Stimulated activated CD4-positive, alpha-beta T cell treated with anti-CD3 and anti-CD28 coated beads, TNF-alpha, amount 100 ng/mL, for 1 hour (primary cell): ENCODE measurements around the gene TTC1.
A peak's percentile ranks its signal among the peaks of the same experiment; 100 is the strongest.
"Not testable (repeated sequence)": the region's sequence is repeated elsewhere in the genome, so short reads cannot be mapped to it uniquely, and the experiment has no call there.

Experiments used
- DNase-seq, 3 donors: peaks; one replicate each; pipeline ENCODE4 v3.0.0-alpha.2; 2020; ENCODE audit warnings: low read depth in 3 of 3, low spot score in 1 of 3

Gene TTC1

GRCh38 chr5:160008877-160009590 is at the start of gene TTC1:
Gene TTC1, plus strand, starts transcription at chr5:160009139. Its CDS starts 1,390 bp downstream, at chr5:160010529.
- peak; percentile 71 to 87 (median 82) for DNase-seq

GRCh38 chr5:159961176-159962160 is 47.5 kb upstream of the TTC1 start:
- no peak for DNase-seq

- no peak for DNase-seq
Observed at GRCh38 chr5:159962214-159962613, 46.7 kb upstream of the TTC1 start.

- DNase-seq: no peak
Observed at GRCh38 chr5:159963935-159964334, 45.0 kb upstream of the TTC1 start.

- DNase-seq: peak in 1 of 3 donors; percentile 9
Observed at GRCh38 chr5:159965031-159965837, 43.7 kb upstream of the TTC1 start.

GRCh38 chr5:159965838-159966128 is 43.2 kb upstream of the TTC1 start:
- DNase-seq: not testable (repeated sequence)

- DNase-seq: no peak
Observed at GRCh38 chr5:159969966-159970365, 39.0 kb upstream of the TTC1 start.

- no peak for DNase-seq
Observed at GRCh38 chr5:159971038-159971437, 37.9 kb upstream of the TTC1 start.

GRCh38 chr5:159971514-159971913 is 37.4 kb upstream of the TTC1 start:
- no peak for DNase-seq

- DNase-seq: no peak
Observed at GRCh38 chr5:159971931-159972461, 36.9 kb upstream of the TTC1 start.

- no peak for DNase-seq
Observed at GRCh38 chr5:159972538-159973362, 36.2 kb upstream of the TTC1 start.

- DNase-seq: no peak
Observed at GRCh38 chr5:159975462-159976019, 33.4 kb upstream of the TTC1 start.

GRCh38 chr5:159976921-159977320 is 32.0 kb upstream of the TTC1 start:
- no peak for DNase-seq

- DNase-seq: no peak
Observed at GRCh38 chr5:159978358-159978757, 30.6 kb upstream of the TTC1 start.

- DNase-seq: no peak
Observed at GRCh38 chr5:159982421-159983173, 26.3 kb upstream of the TTC1 start.

- peak; percentile 30 to 62 (median 51) for DNase-seq
Observed at GRCh38 chr5:159987031-159987674, 21.8 kb upstream of the TTC1 start.

GRCh38 chr5:159990506-159990905 is 18.4 kb upstream of the TTC1 start:
- DNase-seq: no peak

- no peak for DNase-seq
Observed at GRCh38 chr5:159992566-159992965, 16.4 kb upstream of the TTC1 start.

- no peak for DNase-seq
Observed at GRCh38 chr5:159993194-159993593, 15.7 kb upstream of the TTC1 start.
